Subcutaneous adipose tissue (tissue), 4 donors: Measurements from ENCODE around the gene MRPL44. TPM values are rescaled to one million over a fixed set of nuclear protein-coding genes. Genes with fewer than 3 reads are reported as not detected.

Experiments
- CTCF ChIP-seq: fragments of 450-650 bp; IDR thresholded peaks from one replicate; pipeline ENCODE4 v1.5.1; 2016; ENCODE audit warnings: low read depth, mild to moderate bottlenecking, control low read depth, antibody characterized with exemption, moderate library complexity
- total RNA-seq, 4 donors: library from RNA; depleted of rRNA; stranded (reverse); fragments of >200 nt; gene quantifications; one replicate each; pipeline ENCODE4 v1.1.0, GENCODE V29; 2016

Gene MRPL44
- total RNA-seq, 4 donors from 2014 or later = 21.8 to 30.4 (median 22.6) TPM

- TF ChIP-seq CTCF = no peak
These were observed 41.7 kb downstream of the MRPL44 start for GRCh38 chr2:223998948-223999347.

- no peak for TF ChIP-seq CTCF
These were observed 42.6 kb downstream of the MRPL44 start for GRCh38 chr2:223999862-224000261.

- no peak for TF ChIP-seq CTCF
These were observed 46.9 kb downstream of the MRPL44 start for GRCh38 chr2:224004105-224004695.

GRCh38 chr2:224008702-224009261 lies 51.5 kb downstream of the MRPL44 start:
- no peak for TF ChIP-seq CTCF

GRCh38 chr2:224009605-224010315 lies 52.5 kb downstream of the MRPL44 start:
- no peak for TF ChIP-seq CTCF

- no peak for TF ChIP-seq CTCF
These were observed 54.6 kb downstream of the MRPL44 start for GRCh38 chr2:224011837-224012236.

GRCh38 chr2:224014336-224014735 lies 57.1 kb downstream of the MRPL44 start:
- no peak for TF ChIP-seq CTCF
